K562 (cell line): ENCODE measurements around the gene RAB6A. TPM values are rescaled to one million over a fixed set of nuclear protein-coding genes. Genes with fewer than 3 reads are reported as not detected.
A peak's percentile ranks its signal among the peaks of the same experiment; 100 is the strongest.

Experiments used
- ATAC-seq: fragments of 200-7000 bp; cut with Tn5 transposase; 3 replicates; pipeline ENCODE4 v1.9.1; 2020; ENCODE audit warnings: moderate library complexity
- BruUV-seq: library from RNA; stranded (reverse); fragments of 400-500 nt; replicated peaks from 2 replicates; lab custom pipeline; 2021; lab: Mats Ljungman, UMichigan
- CTCF ChIA-PET: fragments of 300-600 bp; formaldehyde crosslinking; extraction: SDS; loops from one replicate; lab custom pipeline; 2021; ENCODE audit warnings: low intra/inter-chr PET ratio; lab: Yijun Ruan, JAX
- POLR2A ChIA-PET: fragments of 300-600, 350-650 bp; sonication (Branson Sonifier 250); formaldehyde crosslinking; extraction: SDS; loops from one replicate; lab custom pipeline; 2021; ENCODE audit warnings: antibody characterized with exemption, inconsistent platforms; lab: Yijun Ruan, JAX
- DNase-seq, 4 experiments: peaks; one replicate each; pipeline versions ENCODE4 v3.0.0 to v3.0.0-alpha.2; 2011 to 2018; ENCODE audit warnings: low spot score in 3 of 4, mixed read lengths in 3 of 4; ENCODE audit errors: extremely low read depth in 1 of 4
- FAIRE-seq: peaks from 2 replicates; lab custom pipeline; 2011; peaks lifted over from hg19 to GRCh38; lab: Jason Lieb, UNC
- H2AFZ ChIP-seq: 2 replicates; pipeline ENCODE4 v1.6.0; 2011; ENCODE audit warnings: low read depth, low read length, control low read depth, inconsistent platforms
- H3K27ac ChIP-seq: fragments of 200-600 bp; 3 replicates; pipeline ENCODE4 v1.8.0; 2011; ENCODE audit warnings: low read depth, mild to moderate bottlenecking, control low read depth, inconsistent platforms, low read length, moderate library complexity, mixed read lengths; ENCODE audit errors: extremely low read depth
- H3K27me3 ChIP-seq, 2 experiments: fragments of 300-600 bp in 1 of 2; 2 replicates in 1 of 2; 3 replicates in 1 of 2; pipeline versions ENCODE4 v1.6.0 to v1.8.0; 2011; ENCODE audit warnings: inconsistent platforms in 2 of 2, low read length in 2 of 2, mild to moderate bottlenecking in 1 of 2, mixed read lengths in 1 of 2, moderate library complexity in 1 of 2; ENCODE audit not compliant: control insufficient read depth in 2 of 2, insufficient read depth in 2 of 2
- H3K36me3 ChIP-seq: fragments of 300-600 bp; 3 replicates; pipeline ENCODE4 v1.8.0; 2011; ENCODE audit warnings: mild to moderate bottlenecking, low read length, inconsistent platforms; ENCODE audit not compliant: control insufficient read depth, insufficient read depth
- H3K4me1 ChIP-seq, 2 experiments: fragments of 200-600 bp in 1 of 2; replicated peaks in 1 of 2; 2 replicates in 1 of 2; 3 replicates in 1 of 2; pipeline versions ENCODE4 v1.5.1 to v1.8.0; 2011; ENCODE audit warnings: inconsistent platforms in 2 of 2, low read length in 2 of 2, mild to moderate bottlenecking in 1 of 2, mixed read lengths in 1 of 2, moderate library complexity in 1 of 2; ENCODE audit not compliant: control insufficient read depth in 2 of 2, insufficient read depth in 2 of 2
- H3K4me2 ChIP-seq: 2 replicates; pipeline ENCODE4 v1.6.1; 2011; ENCODE audit warnings: low read length, control low read depth, inconsistent platforms, mixed read lengths; ENCODE audit not compliant: insufficient read depth
- H3K4me3 ChIP-seq: fragments of 200-600 bp; sonication (generic), shearing (Covaris generic); 2 replicates; pipeline ENCODE4 v1.5.1; 2016; ENCODE audit warnings: control low read depth, inconsistent platforms
- H3K79me2 ChIP-seq: fragments of 200-600 bp; 3 replicates; pipeline ENCODE4 v1.8.0; 2011; ENCODE audit warnings: low read length, inconsistent platforms; ENCODE audit not compliant: control insufficient read depth, insufficient read depth
- H3K9ac ChIP-seq, 2 experiments: 2 replicates each; pipeline versions ENCODE4 v1.6.0 to v1.6.1; 2011; ENCODE audit warnings: low read depth in 2 of 2, low read length in 2 of 2, control low read depth in 1 of 2, inconsistent platforms in 1 of 2, mild to moderate bottlenecking in 1 of 2, mixed read lengths in 1 of 2; ENCODE audit not compliant: insufficient read depth in 1 of 2
- H3K9me1 ChIP-seq: one replicate; pipeline ENCODE4 v1.6.0; 2011; ENCODE audit warnings: inconsistent platforms, mild to moderate bottlenecking, low read length, moderate library complexity; ENCODE audit not compliant: control insufficient read depth, insufficient read depth
- H3K9me3 ChIP-seq: replicated peaks from 2 replicates; pipeline ENCODE4 v1.5.1; 2011; ENCODE audit warnings: low read depth, low read length, inconsistent platforms; ENCODE audit not compliant: control insufficient read depth, insufficient read depth
- H4K20me1 ChIP-seq: replicated peaks from 2 replicates; pipeline ENCODE4 v1.6.1; 2011; ENCODE audit warnings: low read length, inconsistent platforms, mixed read lengths; ENCODE audit not compliant: control insufficient read depth, insufficient read depth
- KDM1A ChIP-seq, 2 experiments: fragments of 450-650 bp; IDR thresholded peaks; 2 replicates each; pipeline ENCODE4 v1.6.1; 2016; ENCODE audit warnings: mild to moderate bottlenecking in 2 of 2
- MAFK ChIP-seq: IDR thresholded peaks from 2 replicates; pipeline ENCODE4 v1.6.1; 2011; ENCODE audit warnings: low read length, improper control_type of control experiment
- STAT5B ChIP-seq: fragments of 250-450 bp; sonication (Bioruptor Pico); IDR thresholded peaks from 2 replicates; pipeline ENCODE4 v1.8.0; 2021; ENCODE audit warnings: mild to moderate bottlenecking, inconsistent platforms
- TAF9B ChIP-seq: fragments of 450-650 bp; IDR thresholded peaks from 2 replicates; pipeline ENCODE4 v1.6.1; 2018; ENCODE audit warnings: mild to moderate bottlenecking; ENCODE audit not compliant: partially characterized antibody
- ZKSCAN1 ChIP-seq: fragments of 150-350 bp; IDR thresholded peaks from 2 replicates; pipeline ENCODE4 v1.6.1; 2016; ENCODE audit warnings: low read depth, low read length
- ZNF146 ChIP-seq: IDR thresholded peaks from one replicate; pipeline ENCODE4 v1.6.1; 2018; ENCODE audit warnings: missing compliant biosample characterization; ENCODE audit not compliant: unreplicated experiment
- ZNF507 ChIP-seq: conservative IDR thresholded peaks from 2 replicates; pipeline ENCODE4 v1.6.1; 2017; ENCODE audit warnings: missing genetic modification characterization, missing compliant biosample characterization
- WGBS: fragments of 100-300 bp; shearing (Covaris generic); methylation state at CpG from one replicate; pipeline ENCODE4 v1.1.6; 2016; ENCODE audit warnings: low coverage, mixed read lengths; ENCODE audit not compliant: insufficient coverage; ENCODE audit errors: missing lambda C conversion rate; 5-methylcytosine and 5-hydroxymethylcytosine counted together
- in situ Hi-C: fragments of 300-500 bp; cut with MboI; formaldehyde crosslinking; loops from 4 replicates; pipeline ENCODE4 v1.15.0; 2018; ENCODE audit warnings: inconsistent platforms, mixed read lengths
- intact Hi-C: fragments of 100-400 bp; cut with micrococcal nuclease; formaldehyde crosslinking; loops from 2 replicates; pipeline ENCODE4 v1.14.2; 2022
- polyA plus RNA-seq, 8 experiments: library from polyadenylated mRNA; depleted of rRNA in 4 of 8; stranded (reverse) in 5 of 8; unstranded in 3 of 8; fragments of >200 nt; fragmentation: Nextera tagmentation in 2 of 8; fragmentation: Illumina TruSeq in 1 of 8; extraction: Ambion mirVana in 2 of 8; extraction: Trizol in 1 of 8; gene quantifications; 2 replicates each; pipeline versions ENCODE4 v1.2.1 to v1.2.3, GENCODE V29; 2011 to 2014; ENCODE audit warnings: inconsistent platforms in 1 of 8, missing spikeins in 1 of 8
- total RNA-seq, 7 experiments: library from RNA; depleted of rRNA in 6 of 7; stranded (reverse); fragments of >200 nt in 6 of 7; fragmentation: Illumina TruSeq in 2 of 7; extraction: Trizol in 2 of 7; gene quantifications; 2 replicates each; pipeline versions ENCODE4 v1.2.1 to v1.2.3, GENCODE V29; 2011 to 2021; ENCODE audit warnings: low replicate concordance in 1 of 7

Gene RAB6A
- total and polyA plus RNA-seq, 9 of the 15 experiments (the other 6 are each of a cell fraction or from before 2014, with no cell fraction given), result 14.0 to 95.3 (median 45.4) TPM

DNA sequence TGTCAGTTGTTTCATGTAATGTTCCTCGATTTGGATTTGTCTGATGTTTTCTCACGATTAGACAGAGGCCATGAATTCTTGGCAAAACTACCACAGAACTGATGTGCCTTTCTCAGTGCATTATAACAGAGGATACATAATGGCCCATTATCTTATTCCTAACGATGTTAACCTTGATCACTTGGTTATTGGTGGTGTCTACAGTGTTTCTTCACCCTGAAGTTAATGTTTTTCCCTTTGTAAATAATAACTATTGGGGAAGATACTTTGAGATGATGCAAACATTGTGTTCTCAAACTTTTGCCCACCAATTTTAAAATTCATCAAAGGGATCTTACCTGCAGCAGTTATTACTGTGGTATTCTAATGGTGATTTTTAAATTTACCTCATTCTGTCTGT is 13.1 kb downstream of the RAB6A start:
- H3K9me3 ChIP-seq, result no peaks in the 10 kb centered on the region
- no peak overlapping the region for H3K9ac ChIP-seq
- peaks cover 80% of the 10 kb centered on the region for H3K79me2 ChIP-seq
- H2AFZ ChIP-seq, result no peak overlapping the region
- WGBS, result 15% methylated on average over 3 of the region's 3 CpGs
- DNase-seq (no peak), ATAC-seq (no peak), FAIRE-seq (no peak)
- H3K27ac ChIP-seq, result peak overlapping the region; percentile 6; the same call in 1 of the 3 replicates
- no peak overlapping the region for H3K4me2 ChIP-seq
- in situ Hi-C loops (no loop called here), intact Hi-C loops (no loop called here)
- POLR2A ChIA-PET, result interaction anchor here (0.9 to 1.3 kb wide), 3 partner anchors 8 to 38 kb away, joined by 3 read pairs; no protein-coding TSS in a partner anchor
- BruUV-seq, result no TSS peak
- H3K4me3 ChIP-seq, result no peak overlapping the region
- TF ChIP-seq ZNF146 (CRISPR knock-in tag) (no peak), KDM1A (IDR thresholded peaks at IDR 0.05) (no peak), MAFK (no peak)
- H3K4me1 ChIP-seq, result 0 out of 5 replicates have a peak, but pooled peaks cover 0 to 2% of the 10 kb centered on the region in 2 experiments
- no peaks in the 10 kb centered on the region for H3K27me3 ChIP-seq
- no peaks in the 10 kb centered on the region for H3K9me1 ChIP-seq
- H4K20me1 ChIP-seq, result peaks cover 18% of the 10 kb centered on the region
- H3K36me3 ChIP-seq, result no peaks in the 10 kb centered on the region; the same call in 2 of the 3 replicates
- CTCF ChIA-PET, result no interaction called here

DNA sequence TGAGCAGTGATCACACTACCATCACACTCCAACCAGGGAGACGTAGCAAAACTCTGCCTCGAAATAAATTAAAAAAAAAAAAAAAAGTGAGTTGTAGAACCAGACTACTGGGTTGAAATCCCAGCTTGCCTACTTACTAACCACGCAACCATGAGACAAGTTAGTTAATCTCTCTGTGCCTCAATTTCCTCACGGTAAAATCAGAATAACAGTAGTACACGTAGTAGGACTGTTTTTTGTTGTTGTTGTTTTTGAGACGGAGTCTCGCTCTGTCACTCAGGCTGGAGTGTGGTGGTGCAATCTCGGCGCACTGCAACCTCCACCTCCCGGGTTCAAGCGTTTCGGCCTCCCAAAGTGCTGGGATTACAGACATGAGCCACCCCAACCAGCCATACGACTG is 14.2 kb downstream of the RAB6A start:
- no peaks in the 10 kb centered on the region for H3K27me3 ChIP-seq
- ATAC-seq, result no peak
- no peaks in the 10 kb centered on the region; the same call in 2 of the 3 replicates for H3K36me3 ChIP-seq
- intact Hi-C loops (no loop called here), in situ Hi-C loops (no loop called here)
- POLR2A ChIA-PET, result interaction anchor here (0.6 to 1.3 kb wide), 2 partner anchors 11 to 17 kb away, joined by 3 read pairs; no protein-coding TSS in a partner anchor
- FAIRE-seq, result no peak
- peaks cover 13% of the 10 kb centered on the region for H4K20me1 ChIP-seq
- BruUV-seq, result no TSS peak
- no peaks in the 10 kb centered on the region for H3K9me3 ChIP-seq
- H2AFZ ChIP-seq, result no peak overlapping the region
- TF ChIP-seq STAT5B (CRISPR knock-in tag), result no peak
- TF ChIP-seq ZKSCAN1, result peak; percentile 90
- TF ChIP-seq TAF9B, result no peak
- TF ChIP-seq ZNF507 (tag), result no peak
- WGBS, result 83% methylated on average over 9 of the region's 13 CpGs
- H3K79me2 ChIP-seq, result peaks cover 78% of the 10 kb centered on the region
- H3K9ac ChIP-seq, result no peak overlapping the region
- CTCF ChIA-PET, result no interaction called here
- no peak for DNase-seq
- H3K4me1 ChIP-seq, result peaks cover 0 to 2% of the 10 kb centered on the region in 2 experiments; a peak in 1 of 5 replicates
- no peaks in the 10 kb centered on the region for H3K9me1 ChIP-seq
- no peak overlapping the region for H3K27ac ChIP-seq
- H3K4me2 ChIP-seq, result no peak overlapping the region
- no peak overlapping the region for H3K4me3 ChIP-seq
